Lower leg skin (tissue), 4 donors: ENCODE data around the gene LCP1. TPM values are rescaled to one million over a fixed set of nuclear protein-coding genes. Genes with fewer than 3 reads are reported as not detected.

ENCODE experiments used
- DNase-seq, 2 donors: peaks; one replicate each; pipeline ENCODE4 v3.0.0-alpha.2; 2019; ENCODE audit warnings: low spot score in 2 of 2
- H3K4me3 ChIP-seq: fragments of 200-600 bp; sonication (generic); 2 replicates; pipeline ENCODE4 v1.5.1; 2017; ENCODE audit warnings: mild to moderate bottlenecking, low read depth; ENCODE audit not compliant: poor library complexity, severe bottlenecking
- CTCF ChIP-seq, 3 donors: fragments of 450-650 bp; IDR thresholded peaks; one replicate each; pipeline ENCODE4 v1.5.1; 2016; ENCODE audit warnings: antibody characterized with exemption in 3 of 3, mild to moderate bottlenecking in 3 of 3, moderate library complexity in 2 of 3
- POLR2A ChIP-seq, 2 donors: fragments of 450-650 bp; IDR thresholded peaks; one replicate each; pipeline ENCODE4 v1.6.1; 2016 to 2017; ENCODE audit warnings: antibody characterized with exemption in 2 of 2, mild to moderate bottlenecking in 1 of 2, moderate library complexity in 1 of 2
- WGBS, 2 donors: methylation state at CpG; one replicate each; pipeline ENCODE4 v1.1.5; 2018; 5-methylcytosine and 5-hydroxymethylcytosine counted together
- intact Hi-C: fragments of 100-400 bp; cut with DNase I; formaldehyde crosslinking; loops from one replicate; pipeline ENCODE4 v1.15.0; 2023; ENCODE audit warnings: low total_unique reads
- total RNA-seq, 4 donors: library from RNA; depleted of rRNA; stranded (reverse); fragments of >200 nt; gene quantifications; one replicate each; pipeline ENCODE4 v1.1.0, GENCODE V29; 2016

The LCP1 gene
- total RNA-seq, 4 donors from 2014 or later = 21.7 to 45.4 (median 39.0) TPM

- no peak for DNase-seq
- whole genome bisulfite sequencing, 2 donors = 85 to 87% methylated on average over 4 of the region's 4 CpGs
- TF ChIP-seq POLR2A (IDR thresholded peaks at IDR 0.05) (no peak), CTCF (IDR thresholded peaks at IDR 0.05) (no peak)
- intact Hi-C loops = no loop called here
- no peak overlapping the region for H3K4me3 ChIP-seq
Observed at GRCh38 chr13:46101002-46101401, 81.0 kb downstream of the LCP1 start.

GRCh38 chr13:46100191-46100815 lies 81.7 kb downstream of the LCP1 start:
- intact Hi-C loops = no loop called here
- 75 to 77% methylated on average over 1 of the region's 1 CpG for WGBS, 2 donors
- DNase-seq = no peak
- TF ChIP-seq CTCF (IDR thresholded peaks at IDR 0.05) = no peak
- no peak for TF ChIP-seq POLR2A (IDR thresholded peaks at IDR 0.05)
- no peak overlapping the region for H3K4me3 ChIP-seq

GRCh38 chr13:46097663-46098062 lies 84.3 kb downstream of the LCP1 start:
- intact Hi-C loops = no loop called here
- TF ChIP-seq CTCF (IDR thresholded peaks at IDR 0.05) (no peak), POLR2A (IDR thresholded peaks at IDR 0.05) (no peak)
- H3K4me3 ChIP-seq = no peak overlapping the region
- 93% methylated on average over 4 of the region's 4 CpGs for WGBS, 2 donors
- no peak for DNase-seq

- 76 to 93% methylated on average over 3 of the region's 3 CpGs for WGBS, 2 donors
- TF ChIP-seq POLR2A (IDR thresholded peaks at IDR 0.05) = no peak
- no peak for TF ChIP-seq CTCF (IDR thresholded peaks at IDR 0.05)
- intact Hi-C loops = no loop called here
Observed at GRCh38 chr13:46097015-46097414, 85.0 kb downstream of the LCP1 start.

GRCh38 chr13:46094478-46094877 lies 87.5 kb downstream of the LCP1 start:
- intact Hi-C loops = no loop called here
- TF ChIP-seq CTCF (IDR thresholded peaks at IDR 0.05) (no peak), POLR2A (IDR thresholded peaks at IDR 0.05) (no peak)
- 81 to 94% methylated on average over 3 of the region's 3 CpGs for WGBS, 2 donors

More at GRCh38 chr13:46097015-46097414, 85.0 kb downstream of the LCP1 start:
- H3K4me3 ChIP-seq = no peak overlapping the region
- no peak for DNase-seq

More at GRCh38 chr13:46094478-46094877, 87.5 kb downstream of the LCP1 start:
- DNase-seq = no peak
- no peak overlapping the region for H3K4me3 ChIP-seq
